Endothelial cell of umbilical vein (primary cell): ENCODE results near the gene TBX18.

Experiments used
- EZH2 ChIP-seq: IDR thresholded peaks from 2 replicates; pipeline ENCODE4 v1.6.1; 2012; ENCODE audit warnings: borderline replicate concordance, low read depth, mild to moderate bottlenecking, moderate library complexity, low read length, inconsistent platforms; ENCODE audit not compliant: severe bottlenecking
- MYC ChIP-seq: IDR thresholded peaks from one replicate; pipeline ENCODE4 v1.6.1; 2011; ENCODE audit warnings: mild to moderate bottlenecking, low read depth, low read length
- TF ChIP-seq, protein P1 (sequence below), 2 donors: IDR thresholded peaks; 1 replicate in 1 of 2; 2 replicates in 1 of 2; pipeline ENCODE4 v1.5.1; 2011; ENCODE audit warnings: low read length in 2 of 2, mild to moderate bottlenecking in 2 of 2, moderate library complexity in 2 of 2, control low read depth in 1 of 2, inconsistent platforms in 1 of 2, low read depth in 1 of 2; ENCODE audit not compliant: insufficient read depth in 1 of 2; ENCODE audit errors: extremely low read depth in 1 of 2

DNA sequence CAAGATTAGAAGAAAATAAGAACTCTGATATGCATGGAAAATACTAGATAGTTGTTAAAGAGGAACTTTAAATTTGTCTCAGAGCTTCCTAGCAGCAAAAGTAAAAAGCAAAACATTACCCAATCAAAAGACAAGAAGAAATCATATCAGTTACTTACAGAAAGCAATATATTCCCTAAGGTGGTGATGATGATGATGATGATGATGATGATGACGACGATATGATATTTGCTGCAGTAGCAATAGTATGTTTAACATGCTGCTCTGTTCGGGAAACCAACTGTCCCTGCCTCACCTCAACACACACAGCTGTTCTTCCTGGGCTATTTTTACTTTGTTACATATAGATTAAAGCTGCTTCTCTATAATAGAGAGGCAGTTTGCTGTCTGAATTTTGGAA lies 12.0 kb upstream of the TBX18 start:
- TF ChIP-seq, protein P1, sequence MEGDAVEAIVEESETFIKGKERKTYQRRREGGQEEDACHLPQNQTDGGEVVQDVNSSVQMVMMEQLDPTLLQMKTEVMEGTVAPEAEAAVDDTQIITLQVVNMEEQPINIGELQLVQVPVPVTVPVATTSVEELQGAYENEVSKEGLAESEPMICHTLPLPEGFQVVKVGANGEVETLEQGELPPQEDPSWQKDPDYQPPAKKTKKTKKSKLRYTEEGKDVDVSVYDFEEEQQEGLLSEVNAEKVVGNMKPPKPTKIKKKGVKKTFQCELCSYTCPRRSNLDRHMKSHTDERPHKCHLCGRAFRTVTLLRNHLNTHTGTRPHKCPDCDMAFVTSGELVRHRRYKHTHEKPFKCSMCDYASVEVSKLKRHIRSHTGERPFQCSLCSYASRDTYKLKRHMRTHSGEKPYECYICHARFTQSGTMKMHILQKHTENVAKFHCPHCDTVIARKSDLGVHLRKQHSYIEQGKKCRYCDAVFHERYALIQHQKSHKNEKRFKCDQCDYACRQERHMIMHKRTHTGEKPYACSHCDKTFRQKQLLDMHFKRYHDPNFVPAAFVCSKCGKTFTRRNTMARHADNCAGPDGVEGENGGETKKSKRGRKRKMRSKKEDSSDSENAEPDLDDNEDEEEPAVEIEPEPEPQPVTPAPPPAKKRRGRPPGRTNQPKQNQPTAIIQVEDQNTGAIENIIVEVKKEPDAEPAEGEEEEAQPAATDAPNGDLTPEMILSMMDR (IDR thresholded peaks at IDR 0.05; ENCODE audit: extremely low read depth in 1 of 2, insufficient read depth in 1 of 2, low read depth in 1 of 2, low read length in 2 of 2): no peak
- no peak for TF ChIP-seq MYC
- no peak for TF ChIP-seq EZH2
